HEK293 (cell line): Measurements from ENCODE around the gene RPS23.

ENCODE experiments used
- CTCF ChIA-PET: fragments of 350-600 bp; formaldehyde crosslinking; extraction: SDS; loops from one replicate; lab custom pipeline; 2021; ENCODE audit warnings: antibody characterized with exemption; lab: Yijun Ruan, JAX
- POLR2A ChIA-PET: fragments of 300-600 bp; formaldehyde crosslinking; extraction: SDS; loops from one replicate; lab custom pipeline; 2020; ENCODE audit warnings: antibody characterized with exemption, inconsistent platforms; lab: Yijun Ruan, JAX
- H3K27ac ChIP-seq: fragments of 200-500 bp; sonication (Bioruptor generic); 2 replicates; pipeline ENCODE4 v1.5.1; 2014; ENCODE audit warnings: low read depth, low read length, control low read depth, inconsistent platforms; ENCODE audit errors: extremely low read depth
- H3K36me3 ChIP-seq, 2 experiments: fragments of 200-500 bp in 1 of 2; sonication (Bioruptor generic) in 1 of 2; 1 replicate in 1 of 2; 2 replicates in 1 of 2; pipeline ENCODE4 v1.5.1; 2014 to 2017; ENCODE audit warnings: inconsistent platforms in 2 of 2, low read length in 2 of 2; ENCODE audit not compliant: control insufficient read depth in 2 of 2, insufficient read depth in 1 of 2
- H3K4me1 ChIP-seq: fragments of 200-500 bp; sonication (Bioruptor generic); 2 replicates; pipeline ENCODE4 v1.5.1; 2014; ENCODE audit warnings: mild to moderate bottlenecking, low read length, inconsistent platforms; ENCODE audit not compliant: control insufficient read depth, insufficient read depth
- H3K4me3 ChIP-seq: 2 replicates; pipeline ENCODE4 v1.5.1; 2011; ENCODE audit warnings: low read depth, mild to moderate bottlenecking, control low read depth, low read length, moderate library complexity
- H3K9me3 ChIP-seq: fragments of 200-500 bp; sonication (Bioruptor generic); 2 replicates; pipeline ENCODE4 v1.5.1; 2014; ENCODE audit warnings: low read depth, low read length, inconsistent platforms; ENCODE audit not compliant: control insufficient read depth, insufficient read depth
- BCL11B ChIP-seq: fragments of 450-650 bp; formaldehyde crosslinking; IDR thresholded peaks from 2 replicates; pipeline ENCODE4 v1.5.1; 2016; ENCODE audit warnings: low read depth, missing biosample characterization, missing genetic modification characterization
- EGR2 ChIP-seq: fragments of 450-650 bp; formaldehyde crosslinking; IDR thresholded peaks from 2 replicates; pipeline ENCODE4 v1.5.1; 2016; ENCODE audit warnings: low read depth, missing biosample characterization, missing genetic modification characterization
- HOXC10 ChIP-seq: sonication (generic); formaldehyde crosslinking; IDR thresholded peaks from 2 replicates; pipeline ENCODE4 v1.8.1; 2023; ENCODE audit warnings: mild to moderate bottlenecking, missing genetic modification reagents
- KLF16 ChIP-seq: fragments of 450-650 bp; formaldehyde crosslinking; IDR thresholded peaks from 2 replicates; pipeline ENCODE4 v1.5.1; 2017; ENCODE audit warnings: missing biosample characterization, missing genetic modification characterization
- KLF7 ChIP-seq: fragments of 450-650 bp; formaldehyde crosslinking; IDR thresholded peaks from 2 replicates; pipeline ENCODE4 v1.5.1; 2016; ENCODE audit warnings: missing biosample characterization, missing genetic modification characterization, borderline replicate concordance
- PRDM1 ChIP-seq: fragments of 450-650 bp; formaldehyde crosslinking; IDR thresholded peaks from 2 replicates; pipeline ENCODE4; 2016; ENCODE audit warnings: missing biosample characterization, missing genetic modification characterization
- ZBTB1 ChIP-seq: fragments of 450-650 bp; formaldehyde crosslinking; IDR thresholded peaks from 2 replicates; pipeline ENCODE4 v1.5.1; 2016; ENCODE audit warnings: missing biosample characterization, missing genetic modification characterization
- ZBTB17 ChIP-seq: fragments of 450-650 bp; formaldehyde crosslinking; IDR thresholded peaks from 2 replicates; pipeline ENCODE4 v1.5.1; 2016; ENCODE audit warnings: missing biosample characterization, missing genetic modification characterization
- ZBTB21 ChIP-seq: fragments of 450-650 bp; formaldehyde crosslinking; IDR thresholded peaks from 2 replicates; pipeline ENCODE4 v1.5.1; 2017; ENCODE audit warnings: missing biosample characterization, missing genetic modification characterization
- ZFHX2 ChIP-seq: fragments of 450-650 bp; formaldehyde crosslinking; conservative IDR thresholded peaks from 2 replicates; pipeline ENCODE4 v1.5.1; 2016; ENCODE audit warnings: missing biosample characterization, missing genetic modification characterization
- ZNF133 ChIP-seq: fragments of 450-650 bp; formaldehyde crosslinking; IDR thresholded peaks from 2 replicates; pipeline ENCODE4 v1.5.1; 2016; ENCODE audit warnings: missing biosample characterization, missing genetic modification characterization
- ZNF155 ChIP-seq: fragments of 450-650 bp; formaldehyde crosslinking; IDR thresholded peaks from 2 replicates; pipeline ENCODE4 v1.5.1; 2016; ENCODE audit warnings: missing biosample characterization, missing genetic modification characterization
- ZNF2 ChIP-seq: fragments of 450-650 bp; formaldehyde crosslinking; IDR thresholded peaks from 2 replicates; pipeline ENCODE4 v1.5.1; 2016; ENCODE audit warnings: missing biosample characterization, missing genetic modification characterization
- ZNF223 ChIP-seq: fragments of 450-650 bp; formaldehyde crosslinking; IDR thresholded peaks from 2 replicates; pipeline ENCODE4 v1.5.1; 2016; ENCODE audit warnings: missing biosample characterization, missing genetic modification characterization
- ZNF404 ChIP-seq: fragments of 450-650 bp; formaldehyde crosslinking; IDR thresholded peaks from 2 replicates; pipeline ENCODE4 v1.5.1; 2017; ENCODE audit warnings: missing biosample characterization, missing genetic modification characterization
- ZNF501 ChIP-seq: fragments of 450-650 bp; formaldehyde crosslinking; IDR thresholded peaks from 2 replicates; pipeline ENCODE4 v1.5.1; 2016; ENCODE audit warnings: missing biosample characterization, missing genetic modification characterization
- ZNF529 ChIP-seq: fragments of 450-650 bp; formaldehyde crosslinking; IDR thresholded peaks from 2 replicates; pipeline ENCODE4 v1.5.1; 2017; ENCODE audit warnings: missing genetic modification characterization, missing biosample characterization; ENCODE audit not compliant: insufficient replicate concordance
- ZNF585B ChIP-seq: fragments of 450-650 bp; formaldehyde crosslinking; IDR thresholded peaks from 2 replicates; pipeline ENCODE4 v1.5.1; 2016; ENCODE audit warnings: missing biosample characterization, missing genetic modification characterization
- ZNF629 ChIP-seq: fragments of 450-650 bp; formaldehyde crosslinking; IDR thresholded peaks from 2 replicates; pipeline ENCODE4 v1.5.1; 2017; ENCODE audit warnings: missing biosample characterization, missing genetic modification characterization
- ZNF654 ChIP-seq: fragments of 450-650 bp; formaldehyde crosslinking; IDR thresholded peaks from 2 replicates; pipeline ENCODE4 v1.5.1; 2016; ENCODE audit warnings: low read depth, missing biosample characterization, missing genetic modification characterization
- ZNF658 ChIP-seq: fragments of 450-650 bp; formaldehyde crosslinking; IDR thresholded peaks from 2 replicates; pipeline ENCODE4; 2016; ENCODE audit warnings: missing biosample characterization, missing genetic modification characterization
- ZNF777 ChIP-seq: fragments of 450-650 bp; formaldehyde crosslinking; IDR thresholded peaks from 2 replicates; pipeline ENCODE4 v1.5.1; 2017; ENCODE audit warnings: missing biosample characterization, missing genetic modification characterization, borderline replicate concordance
- TF ChIP-seq, protein P1 (sequence below): fragments of 450-650 bp; formaldehyde crosslinking; IDR thresholded peaks from 2 replicates; pipeline ENCODE4 v1.5.1; 2016; ENCODE audit warnings: missing biosample characterization, missing genetic modification characterization
- TF ChIP-seq, protein P2 (sequence below): fragments of 450-650 bp; formaldehyde crosslinking; IDR thresholded peaks from 2 replicates; pipeline ENCODE4 v1.5.1; 2016; ENCODE audit warnings: missing biosample characterization, missing genetic modification characterization, borderline replicate concordance
- TF ChIP-seq, protein P3 (sequence below): fragments of 450-650 bp; formaldehyde crosslinking; IDR thresholded peaks from 2 replicates; pipeline ENCODE4 v1.5.1; 2017; ENCODE audit warnings: missing biosample characterization, mild to moderate bottlenecking, missing genetic modification characterization, moderate library complexity
- TF ChIP-seq, protein P4 (sequence below): fragments of 450-650 bp; formaldehyde crosslinking; IDR thresholded peaks from 2 replicates; pipeline ENCODE4 v1.5.1; 2016; ENCODE audit warnings: missing biosample characterization, missing genetic modification characterization
- TF ChIP-seq, protein P5 (sequence below): sonication (generic); formaldehyde crosslinking; IDR thresholded peaks from 2 replicates; pipeline ENCODE4 v1.8.1; 2022; ENCODE audit warnings: mild to moderate bottlenecking, moderate library complexity, missing genetic modification reagents

RPS23 gene

DNA sequence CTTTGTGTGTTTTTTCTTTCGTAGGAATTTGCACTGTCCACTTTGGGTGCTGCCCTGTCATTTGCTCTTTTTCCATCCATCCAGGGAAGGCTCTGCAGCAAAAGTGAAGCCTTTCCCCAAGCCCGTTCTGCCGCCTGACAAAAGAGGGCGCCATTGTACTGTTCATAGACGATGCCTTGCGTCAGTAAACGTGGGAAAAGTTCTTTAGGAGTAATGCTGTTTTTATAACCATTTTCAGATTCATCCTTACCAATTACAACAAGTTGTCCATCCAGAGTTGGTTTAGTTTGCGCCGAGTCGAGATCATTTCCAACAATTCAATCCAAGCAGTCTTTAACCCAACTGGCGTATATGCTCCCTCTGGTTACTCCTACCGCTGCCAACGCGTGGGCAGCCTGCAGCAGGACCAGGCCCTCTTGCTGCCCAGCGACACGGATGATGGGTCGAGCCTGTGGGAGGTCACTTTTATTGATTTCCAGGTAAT, 34.3 kb upstream of the RPS23 start:
- Histone ChIP-seq H3K4me3 (no peak overlapping the region), H3K9me3 (no peaks in the 10 kb centered on the region), H3K27ac (no peak overlapping the region), H3K36me3 (peaks cover 0 to 11% of the 10 kb centered on the region in 2 experiments; a peak in 1 of 3 replicates), H3K4me1 (peaks cover 9% of the 10 kb centered on the region)
- ChIA-PET CTCF (interaction anchor here (0.5 to 2.9 kb wide), 26 partner anchors 8 to 1263 kb away, joined by 3 to 20 read pairs (median 3); no protein-coding TSS in a partner anchor), POLR2A (interaction anchor here (1.8 kb wide), 1 partner anchor 34 kb away, joined by 5 read pairs; the partner anchor contains the start of gene RPS23)
- TF ChIP-seq ZNF2 (peak; percentile 58; the same call in 1 of the 2 replicates), BCL11B (no peak), ZNF529 (no peak), ZNF223 (tag by site-specific recombination) (no peak), ZNF155 (tag by site-specific recombination) (no peak), ZNF501 (peak; percentile 62; the same call in 1 of the 2 replicates), ZBTB1 (tag by site-specific recombination) (no peak), ZBTB21 (tag by site-specific recombination) (no peak), ZNF777 (no peak), ZNF585B (tag by site-specific recombination) (no peak), HOXC10 (CRISPR knock-in tag) (no peak), ZNF404 (tag by site-specific recombination) (no peak), KLF7 (tag by site-specific recombination) (no peak), PRDM1 (peak; percentile 81), ZFHX2 (peak; percentile 49), ZBTB17 (tag by site-specific recombination) (0 out of 2 replicates have a peak, but pooled peaks have one; percentile 23), EGR2 (tag by site-specific recombination) (0 out of 2 replicates have a peak, but pooled peaks have one; percentile 29), ZNF658 (tag by site-specific recombination) (no peak), ZNF133 (tag by site-specific recombination) (peak; percentile 40; the same call in 1 of the 2 replicates), KLF16 (no peak), ZNF654 (tag by site-specific recombination) (peak; percentile 90), ZNF629 (tag by site-specific recombination) (0 out of 2 replicates have a peak, but pooled peaks have one; percentile 19)
- TF ChIP-seq, protein P1, sequence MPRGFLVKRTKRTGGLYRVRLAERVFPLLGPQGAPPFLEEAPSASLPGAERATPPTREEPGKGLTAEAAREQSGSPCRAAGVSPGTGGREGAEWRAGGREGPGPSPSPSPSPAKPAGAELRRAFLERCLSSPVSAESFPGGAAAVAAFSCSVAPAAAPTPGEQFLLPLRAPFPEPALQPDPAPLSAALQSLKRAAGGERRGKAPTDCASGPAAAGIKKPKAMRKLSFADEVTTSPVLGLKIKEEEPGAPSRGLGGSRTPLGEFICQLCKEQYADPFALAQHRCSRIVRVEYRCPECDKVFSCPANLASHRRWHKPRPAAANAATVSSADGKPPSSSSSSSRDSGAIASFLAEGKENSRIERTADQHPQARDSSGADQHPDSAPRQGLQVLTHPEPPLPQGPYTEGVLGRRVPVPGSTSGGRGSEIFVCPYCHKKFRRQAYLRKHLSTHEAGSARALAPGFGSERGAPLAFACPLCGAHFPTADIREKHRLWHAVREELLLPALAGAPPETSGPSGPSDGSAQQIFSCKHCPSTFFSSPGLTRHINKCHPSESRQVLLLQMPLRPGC (tag by site-specific recombination): no peak
- TF ChIP-seq, protein P2, sequence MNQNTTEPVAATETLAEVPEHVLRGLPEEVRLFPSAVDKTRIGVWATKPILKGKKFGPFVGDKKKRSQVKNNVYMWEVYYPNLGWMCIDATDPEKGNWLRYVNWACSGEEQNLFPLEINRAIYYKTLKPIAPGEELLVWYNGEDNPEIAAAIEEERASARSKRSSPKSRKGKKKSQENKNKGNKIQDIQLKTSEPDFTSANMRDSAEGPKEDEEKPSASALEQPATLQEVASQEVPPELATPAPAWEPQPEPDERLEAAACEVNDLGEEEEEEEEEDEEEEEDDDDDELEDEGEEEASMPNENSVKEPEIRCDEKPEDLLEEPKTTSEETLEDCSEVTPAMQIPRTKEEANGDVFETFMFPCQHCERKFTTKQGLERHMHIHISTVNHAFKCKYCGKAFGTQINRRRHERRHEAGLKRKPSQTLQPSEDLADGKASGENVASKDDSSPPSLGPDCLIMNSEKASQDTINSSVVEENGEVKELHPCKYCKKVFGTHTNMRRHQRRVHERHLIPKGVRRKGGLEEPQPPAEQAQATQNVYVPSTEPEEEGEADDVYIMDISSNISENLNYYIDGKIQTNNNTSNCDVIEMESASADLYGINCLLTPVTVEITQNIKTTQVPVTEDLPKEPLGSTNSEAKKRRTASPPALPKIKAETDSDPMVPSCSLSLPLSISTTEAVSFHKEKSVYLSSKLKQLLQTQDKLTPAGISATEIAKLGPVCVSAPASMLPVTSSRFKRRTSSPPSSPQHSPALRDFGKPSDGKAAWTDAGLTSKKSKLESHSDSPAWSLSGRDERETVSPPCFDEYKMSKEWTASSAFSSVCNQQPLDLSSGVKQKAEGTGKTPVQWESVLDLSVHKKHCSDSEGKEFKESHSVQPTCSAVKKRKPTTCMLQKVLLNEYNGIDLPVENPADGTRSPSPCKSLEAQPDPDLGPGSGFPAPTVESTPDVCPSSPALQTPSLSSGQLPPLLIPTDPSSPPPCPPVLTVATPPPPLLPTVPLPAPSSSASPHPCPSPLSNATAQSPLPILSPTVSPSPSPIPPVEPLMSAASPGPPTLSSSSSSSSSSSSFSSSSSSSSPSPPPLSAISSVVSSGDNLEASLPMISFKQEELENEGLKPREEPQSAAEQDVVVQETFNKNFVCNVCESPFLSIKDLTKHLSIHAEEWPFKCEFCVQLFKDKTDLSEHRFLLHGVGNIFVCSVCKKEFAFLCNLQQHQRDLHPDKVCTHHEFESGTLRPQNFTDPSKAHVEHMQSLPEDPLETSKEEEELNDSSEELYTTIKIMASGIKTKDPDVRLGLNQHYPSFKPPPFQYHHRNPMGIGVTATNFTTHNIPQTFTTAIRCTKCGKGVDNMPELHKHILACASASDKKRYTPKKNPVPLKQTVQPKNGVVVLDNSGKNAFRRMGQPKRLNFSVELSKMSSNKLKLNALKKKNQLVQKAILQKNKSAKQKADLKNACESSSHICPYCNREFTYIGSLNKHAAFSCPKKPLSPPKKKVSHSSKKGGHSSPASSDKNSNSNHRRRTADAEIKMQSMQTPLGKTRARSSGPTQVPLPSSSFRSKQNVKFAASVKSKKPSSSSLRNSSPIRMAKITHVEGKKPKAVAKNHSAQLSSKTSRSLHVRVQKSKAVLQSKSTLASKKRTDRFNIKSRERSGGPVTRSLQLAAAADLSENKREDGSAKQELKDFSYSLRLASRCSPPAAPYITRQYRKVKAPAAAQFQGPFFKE (tag by site-specific recombination): no peak
- TF ChIP-seq, protein P3, sequence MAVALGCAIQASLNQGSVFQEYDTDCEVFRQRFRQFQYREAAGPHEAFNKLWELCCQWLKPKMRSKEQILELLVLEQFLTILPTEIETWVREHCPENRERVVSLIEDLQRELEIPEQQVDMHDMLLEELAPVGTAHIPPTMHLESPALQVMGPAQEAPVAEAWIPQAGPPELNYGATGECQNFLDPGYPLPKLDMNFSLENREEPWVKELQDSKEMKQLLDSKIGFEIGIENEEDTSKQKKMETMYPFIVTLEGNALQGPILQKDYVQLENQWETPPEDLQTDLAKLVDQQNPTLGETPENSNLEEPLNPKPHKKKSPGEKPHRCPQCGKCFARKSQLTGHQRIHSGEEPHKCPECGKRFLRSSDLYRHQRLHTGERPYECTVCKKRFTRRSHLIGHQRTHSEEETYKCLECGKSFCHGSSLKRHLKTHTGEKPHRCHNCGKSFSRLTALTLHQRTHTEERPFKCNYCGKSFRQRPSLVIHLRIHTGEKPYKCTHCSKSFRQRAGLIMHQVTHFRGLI (tag by site-specific recombination): no peak
- TF ChIP-seq, protein P4, sequence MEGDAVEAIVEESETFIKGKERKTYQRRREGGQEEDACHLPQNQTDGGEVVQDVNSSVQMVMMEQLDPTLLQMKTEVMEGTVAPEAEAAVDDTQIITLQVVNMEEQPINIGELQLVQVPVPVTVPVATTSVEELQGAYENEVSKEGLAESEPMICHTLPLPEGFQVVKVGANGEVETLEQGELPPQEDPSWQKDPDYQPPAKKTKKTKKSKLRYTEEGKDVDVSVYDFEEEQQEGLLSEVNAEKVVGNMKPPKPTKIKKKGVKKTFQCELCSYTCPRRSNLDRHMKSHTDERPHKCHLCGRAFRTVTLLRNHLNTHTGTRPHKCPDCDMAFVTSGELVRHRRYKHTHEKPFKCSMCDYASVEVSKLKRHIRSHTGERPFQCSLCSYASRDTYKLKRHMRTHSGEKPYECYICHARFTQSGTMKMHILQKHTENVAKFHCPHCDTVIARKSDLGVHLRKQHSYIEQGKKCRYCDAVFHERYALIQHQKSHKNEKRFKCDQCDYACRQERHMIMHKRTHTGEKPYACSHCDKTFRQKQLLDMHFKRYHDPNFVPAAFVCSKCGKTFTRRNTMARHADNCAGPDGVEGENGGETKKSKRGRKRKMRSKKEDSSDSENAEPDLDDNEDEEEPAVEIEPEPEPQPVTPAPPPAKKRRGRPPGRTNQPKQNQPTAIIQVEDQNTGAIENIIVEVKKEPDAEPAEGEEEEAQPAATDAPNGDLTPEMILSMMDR (tag by site-specific recombination): peak; percentile 79
- TF ChIP-seq, protein P5, sequence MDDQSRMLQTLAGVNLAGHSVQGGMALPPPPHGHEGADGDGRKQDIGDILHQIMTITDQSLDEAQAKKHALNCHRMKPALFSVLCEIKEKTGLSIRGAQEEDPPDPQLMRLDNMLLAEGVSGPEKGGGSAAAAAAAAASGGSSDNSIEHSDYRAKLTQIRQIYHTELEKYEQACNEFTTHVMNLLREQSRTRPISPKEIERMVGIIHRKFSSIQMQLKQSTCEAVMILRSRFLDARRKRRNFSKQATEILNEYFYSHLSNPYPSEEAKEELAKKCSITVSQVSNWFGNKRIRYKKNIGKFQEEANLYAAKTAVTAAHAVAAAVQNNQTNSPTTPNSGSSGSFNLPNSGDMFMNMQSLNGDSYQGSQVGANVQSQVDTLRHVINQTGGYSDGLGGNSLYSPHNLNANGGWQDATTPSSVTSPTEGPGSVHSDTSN (CRISPR knock-in tag): no peak
